Skin epidermis (tissue), 12 donors: ENCODE results near the gene PEPD.
A peak's percentile ranks its signal among the peaks of the same experiment; 100 is the strongest.

Source experiments
- H3K27ac ChIP-seq, 21 experiments: fragments of 200-600 bp; sonication (generic) in 11 of 21; one replicate each; pipeline ENCODE4 v1.5.0; 2020; ENCODE audit warnings: mild to moderate bottlenecking in 3 of 21, inconsistent platforms in 2 of 21, moderate library complexity in 2 of 21
- H3K4me3 ChIP-seq, 7 experiments: fragments of 200-600 bp; sonication (generic) in 2 of 7; one replicate each; pipeline ENCODE4 v1.5.0; 2020; ENCODE audit warnings: inconsistent platforms in 2 of 7, mild to moderate bottlenecking in 2 of 7, moderate library complexity in 1 of 7

Gene PEPD

GRCh38 chr19:33514885-33515551 lies 6.6 kb downstream of the PEPD start:
- no peak overlapping the region for H3K4me3 ChIP-seq
- H3K27ac ChIP-seq = no peak overlapping the region

- no peak overlapping the region for H3K4me3 ChIP-seq
- H3K27ac ChIP-seq = no peak overlapping the region
These were observed 8.2 kb downstream of the PEPD start for GRCh38 chr19:33513424-33513823.

- no peak overlapping the region for H3K4me3 ChIP-seq
These were observed 8.9 kb downstream of the PEPD start for GRCh38 chr19:33512580-33513137.

GRCh38 chr19:33512021-33512420 lies 9.6 kb downstream of the PEPD start:
- Histone ChIP-seq H3K4me3 (no peak overlapping the region), H3K27ac (no peak overlapping the region)

More at GRCh38 chr19:33512580-33513137, 8.9 kb downstream of the PEPD start:
- H3K27ac ChIP-seq = no peak overlapping the region

GRCh38 chr19:33511346-33511745 lies 10.2 kb downstream of the PEPD start:
- H3K4me3 ChIP-seq = no peak overlapping the region

GRCh38 chr19:33510462-33511194 lies 11.0 kb downstream of the PEPD start:
- H3K4me3 ChIP-seq = no peak overlapping the region
- no peak overlapping the region for H3K27ac ChIP-seq

More at GRCh38 chr19:33511346-33511745, 10.2 kb downstream of the PEPD start:
- H3K27ac ChIP-seq = no peak overlapping the region

GRCh38 chr19:33509774-33510173 lies 11.8 kb downstream of the PEPD start:
- peak overlapping the region in 2 of 21 experiments; percentile 32 to 33 for H3K27ac ChIP-seq
- H3K4me3 ChIP-seq = no peak overlapping the region

- Histone ChIP-seq H3K4me3 (no peak overlapping the region), H3K27ac (peak overlapping the region in 3 of 21 experiments; percentile 19 to 33 (median 32))
These were observed 12.5 kb downstream of the PEPD start for GRCh38 chr19:33508941-33509614.

- no peak overlapping the region for H3K27ac ChIP-seq
- no peak overlapping the region for H3K4me3 ChIP-seq
These were observed 13.2 kb downstream of the PEPD start for GRCh38 chr19:33508431-33508830.

- no peak overlapping the region for H3K27ac ChIP-seq
- no peak overlapping the region for H3K4me3 ChIP-seq
These were observed 13.6 kb downstream of the PEPD start for GRCh38 chr19:33508009-33508408.

GRCh38 chr19:33507021-33507956 lies 14.3 kb downstream of the PEPD start:
- Histone ChIP-seq H3K27ac (no peak overlapping the region), H3K4me3 (no peak overlapping the region)

GRCh38 chr19:33506498-33506897 lies 15.1 kb downstream of the PEPD start:
- Histone ChIP-seq H3K4me3 (no peak overlapping the region), H3K27ac (no peak overlapping the region)

GRCh38 chr19:33505823-33506222 lies 15.8 kb downstream of the PEPD start:
- no peak overlapping the region for H3K27ac ChIP-seq
- no peak overlapping the region for H3K4me3 ChIP-seq

- Histone ChIP-seq H3K27ac (no peak overlapping the region), H3K4me3 (no peak overlapping the region)
These were observed 16.4 kb downstream of the PEPD start for GRCh38 chr19:33505148-33505547.

GRCh38 chr19:33504058-33504444 lies 17.5 kb downstream of the PEPD start:
- Histone ChIP-seq H3K4me3 (no peak overlapping the region), H3K27ac (no peak overlapping the region)

- H3K4me3 ChIP-seq = no peak overlapping the region
- H3K27ac ChIP-seq = no peak overlapping the region
These were observed 18.0 kb downstream of the PEPD start for GRCh38 chr19:33503433-33504057.

GRCh38 chr19:33503030-33503429 lies 18.6 kb downstream of the PEPD start:
- no peak overlapping the region for H3K27ac ChIP-seq
- no peak overlapping the region for H3K4me3 ChIP-seq

GRCh38 chr19:33502521-33502920 lies 19.1 kb downstream of the PEPD start:
- no peak overlapping the region for H3K27ac ChIP-seq
- no peak overlapping the region for H3K4me3 ChIP-seq
